ENCODE data around the gene LYRM7.
"Not testable (repeated sequence)": the region's sequence is repeated elsewhere in the genome, so short reads cannot be mapped to it uniquely, and the experiment has no call there.

The LYRM7 gene

DNA sequence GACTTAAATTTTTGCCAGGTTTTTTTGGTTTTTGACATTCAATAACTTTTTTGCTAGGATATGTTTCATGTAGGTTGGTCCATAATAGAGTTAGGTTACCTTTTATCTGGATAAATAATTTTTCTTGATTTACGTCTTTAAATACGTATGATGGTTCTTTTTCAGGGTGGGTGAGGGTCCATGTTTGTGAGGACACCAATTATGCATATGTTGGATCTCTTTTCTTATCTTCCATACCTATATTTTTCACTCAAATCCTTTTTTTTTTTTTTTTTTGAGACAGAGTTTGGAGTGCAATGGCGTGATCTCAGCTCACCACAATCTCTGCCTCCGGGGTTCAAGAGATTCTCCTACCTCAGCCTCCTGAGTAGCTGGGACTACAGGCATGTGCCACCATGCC lies 75.8 kb downstream of the LYRM7 start:
- TF ChIP-seq, protein P1, sequence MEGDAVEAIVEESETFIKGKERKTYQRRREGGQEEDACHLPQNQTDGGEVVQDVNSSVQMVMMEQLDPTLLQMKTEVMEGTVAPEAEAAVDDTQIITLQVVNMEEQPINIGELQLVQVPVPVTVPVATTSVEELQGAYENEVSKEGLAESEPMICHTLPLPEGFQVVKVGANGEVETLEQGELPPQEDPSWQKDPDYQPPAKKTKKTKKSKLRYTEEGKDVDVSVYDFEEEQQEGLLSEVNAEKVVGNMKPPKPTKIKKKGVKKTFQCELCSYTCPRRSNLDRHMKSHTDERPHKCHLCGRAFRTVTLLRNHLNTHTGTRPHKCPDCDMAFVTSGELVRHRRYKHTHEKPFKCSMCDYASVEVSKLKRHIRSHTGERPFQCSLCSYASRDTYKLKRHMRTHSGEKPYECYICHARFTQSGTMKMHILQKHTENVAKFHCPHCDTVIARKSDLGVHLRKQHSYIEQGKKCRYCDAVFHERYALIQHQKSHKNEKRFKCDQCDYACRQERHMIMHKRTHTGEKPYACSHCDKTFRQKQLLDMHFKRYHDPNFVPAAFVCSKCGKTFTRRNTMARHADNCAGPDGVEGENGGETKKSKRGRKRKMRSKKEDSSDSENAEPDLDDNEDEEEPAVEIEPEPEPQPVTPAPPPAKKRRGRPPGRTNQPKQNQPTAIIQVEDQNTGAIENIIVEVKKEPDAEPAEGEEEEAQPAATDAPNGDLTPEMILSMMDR (IDR thresholded peaks at IDR 0.05) = no peak
- no peak for TF ChIP-seq ZFX (IDR thresholded peaks at IDR 0.05; ENCODE audit: borderline replicate concordance)

GRCh38 chr5:131250751-131251475 lies 80.2 kb downstream of the LYRM7 start:
- TF ChIP-seq, protein P1 (IDR thresholded peaks at IDR 0.05) = no peak
- no peak for TF ChIP-seq ZFX (IDR thresholded peaks at IDR 0.05; ENCODE audit: borderline replicate concordance)
- H3K27ac ChIP-seq = no peak overlapping the region

More for the DNA sequence above, 75.8 kb downstream of the LYRM7 start:
- H3K27ac ChIP-seq = no peak overlapping the region

DNA sequence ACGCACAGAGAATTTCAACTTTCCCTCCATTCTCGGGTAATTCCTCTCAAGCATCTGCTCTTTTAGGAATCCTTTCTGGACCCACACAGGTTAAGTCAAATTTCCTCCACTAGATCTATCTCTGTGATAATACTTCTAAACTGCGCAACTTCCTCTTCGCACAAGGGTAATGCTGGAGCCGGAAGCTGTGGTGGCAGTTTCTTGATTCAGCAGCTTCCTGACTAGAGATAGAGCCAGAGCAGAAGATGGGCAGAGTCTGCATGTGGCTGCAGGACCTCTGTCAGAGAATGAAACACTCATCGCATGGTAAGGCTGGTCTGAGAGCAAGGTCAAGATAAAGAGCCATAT lies 82.1 kb downstream of the LYRM7 start:
- TF ChIP-seq, protein P1 (IDR thresholded peaks at IDR 0.05) = no peak
- TF ChIP-seq ZFX (IDR thresholded peaks at IDR 0.05; ENCODE audit: borderline replicate concordance) = no peak
- no peak overlapping the region for H3K27ac ChIP-seq

GRCh38 chr5:131254025-131254424 lies 83.3 kb downstream of the LYRM7 start:
- not testable (repeated sequence) for H3K27ac ChIP-seq

DNA sequence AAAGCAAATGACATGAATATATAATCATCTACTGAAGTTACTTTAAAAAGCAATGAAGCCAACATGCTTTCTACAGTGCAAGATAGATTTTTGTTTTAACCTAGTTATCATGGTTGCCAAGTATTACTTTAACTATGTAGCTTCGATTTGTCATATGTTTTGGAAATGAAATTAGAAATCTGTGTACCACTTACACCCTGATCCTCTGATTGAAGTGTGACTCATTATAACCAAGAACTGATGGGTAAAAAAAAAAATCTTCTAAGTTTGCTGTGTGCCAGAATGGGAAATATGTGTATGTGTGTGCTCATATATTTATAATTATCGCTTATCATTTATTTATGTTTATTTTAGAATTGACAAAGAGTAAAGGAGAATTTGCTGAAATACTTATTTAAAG lies 84.0 kb downstream of the LYRM7 start:
- TF ChIP-seq, protein P1 (IDR thresholded peaks at IDR 0.05) = no peak
- TF ChIP-seq ZFX (IDR thresholded peaks at IDR 0.05; ENCODE audit: borderline replicate concordance) = no peak
- H3K27ac ChIP-seq = no peak overlapping the region

Data from 22Rv1 (cell line).